Ishikawa (cell line): ENCODE measurements around the gene KCNC1.

Experiments
- CEBPB ChIP-seq: IDR thresholded peaks from 2 replicates; pipeline ENCODE4 v1.6.1; 2012
- EGR1 ChIP-seq: IDR thresholded peaks from 2 replicates; pipeline ENCODE4 v1.6.1; 2012
- EP300 ChIP-seq: IDR thresholded peaks from 2 replicates; pipeline ENCODE4 v1.6.1; 2012; ENCODE audit warnings: borderline replicate concordance
- FOXM1 ChIP-seq: IDR thresholded peaks from 2 replicates; pipeline ENCODE4 v1.6.1; 2012; ENCODE audit warnings: low read depth, borderline replicate concordance
- TEAD4 ChIP-seq: IDR thresholded peaks from 2 replicates; pipeline ENCODE4 v1.6.1; 2012
- YY1 ChIP-seq: IDR thresholded peaks from 2 replicates; pipeline ENCODE4 v1.6.1; 2012; ENCODE audit warnings: low read depth
- TF ChIP-seq, protein P1 (sequence below): IDR thresholded peaks from 2 replicates; pipeline ENCODE4 v1.6.1; 2012

DNA sequence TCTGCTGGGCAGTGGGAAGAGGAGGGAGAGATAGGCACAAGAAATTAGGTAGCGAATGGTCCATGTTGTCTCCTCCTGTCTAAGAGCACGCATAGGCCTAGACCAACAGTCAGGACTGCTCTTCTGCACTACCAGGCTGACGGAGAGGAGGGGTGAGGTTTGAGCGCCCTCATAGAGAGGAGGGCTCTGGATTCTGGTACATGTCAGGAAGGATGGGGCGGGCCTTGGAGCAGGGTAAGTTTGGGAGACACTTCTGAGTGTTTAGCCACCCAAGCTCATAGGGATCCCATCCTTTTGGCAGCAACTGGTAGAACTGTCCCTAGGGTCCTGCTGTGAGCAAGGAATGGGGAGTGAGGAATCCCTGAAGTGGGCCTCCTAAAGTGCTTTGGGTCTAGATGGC, 60.4 kb downstream of the KCNC1 start:
- TF ChIP-seq EP300 (no peak), CEBPB (no peak), EGR1 (no peak), YY1 (no peak), FOXM1 (no peak), TEAD4 (no peak)
- TF ChIP-seq, protein P1, sequence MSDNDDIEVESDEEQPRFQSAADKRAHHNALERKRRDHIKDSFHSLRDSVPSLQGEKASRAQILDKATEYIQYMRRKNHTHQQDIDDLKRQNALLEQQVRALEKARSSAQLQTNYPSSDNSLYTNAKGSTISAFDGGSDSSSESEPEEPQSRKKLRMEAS: no peak
